GM23338 (cell line): Measurements from ENCODE around the gene HINT2. TPM values are rescaled to one million over a fixed set of nuclear protein-coding genes. Genes with fewer than 3 reads are reported as not detected.

Experiments used
- ATAC-seq: fragments of 200-7000 bp; cut with Tn5 transposase; 3 replicates; pipeline ENCODE4 v1.9.1; 2020
- DNase-seq: peaks from one replicate; pipeline ENCODE4 v3.0.0-alpha.2; 2015; ENCODE audit warnings: low spot score
- H2AFZ ChIP-seq: fragments of 200-600 bp; sonication (generic); 2 replicates; pipeline ENCODE4 v1.8.0; 2016; ENCODE audit warnings: antibody characterized with exemption, mild to moderate bottlenecking, moderate library complexity
- H3F3A ChIP-seq: fragments of 200-600 bp; sonication (generic); replicated peaks from 2 replicates; pipeline ENCODE4 v1.8.0; 2017; ENCODE audit warnings: antibody characterized with exemption, mixed run types, low read depth
- H3K27ac ChIP-seq: fragments of 200-600 bp; sonication (generic); 2 replicates; pipeline ENCODE4 v1.6.1; 2016; ENCODE audit warnings: low read depth
- H3K27me3 ChIP-seq: fragments of 200-600 bp; sonication (generic); 2 replicates; pipeline ENCODE4 v1.8.0; 2016; ENCODE audit warnings: mild to moderate bottlenecking, mixed run types, moderate library complexity; ENCODE audit not compliant: insufficient read depth
- H3K36me3 ChIP-seq: fragments of 200-600 bp; sonication (generic); 2 replicates; pipeline ENCODE4 v1.8.0; 2016; ENCODE audit warnings: mild to moderate bottlenecking; ENCODE audit not compliant: insufficient read depth
- H3K4me1 ChIP-seq: fragments of 200-600 bp; sonication (generic); 2 replicates; pipeline ENCODE4 v1.8.0; 2016; ENCODE audit warnings: mild to moderate bottlenecking, moderate library complexity; ENCODE audit not compliant: insufficient read depth
- H3K4me2 ChIP-seq: fragments of 200-600 bp; sonication (generic); 2 replicates; pipeline ENCODE4 v1.7.1; 2017; ENCODE audit warnings: mixed run types
- H3K4me3 ChIP-seq: fragments of 200-600 bp; sonication (generic); 2 replicates; pipeline ENCODE4 v1.6.1; 2016; ENCODE audit warnings: mixed run types
- H3K79me2 ChIP-seq: fragments of 200-600 bp; sonication (generic); replicated peaks from 2 replicates; pipeline ENCODE4 v1.8.0; 2017; ENCODE audit warnings: mild to moderate bottlenecking; ENCODE audit not compliant: insufficient read depth
- H3K9me2 ChIP-seq: fragments of 200-600 bp; sonication (generic); 2 replicates; pipeline ENCODE4 v1.8.0; 2017; ENCODE audit not compliant: insufficient read depth
- H4K20me1 ChIP-seq: fragments of 200-600 bp; sonication (generic); replicated peaks from 2 replicates; pipeline ENCODE4 v1.8.0; 2017; ENCODE audit warnings: mild to moderate bottlenecking; ENCODE audit not compliant: insufficient read depth
- H3K27ac Mint-ChIP-seq: 2 replicates; pipeline ENCODE4 v1.8.0; 2020; ENCODE audit warnings: inconsistent platforms, mild to moderate bottlenecking, moderate library complexity, mixed read lengths
- H3K27me3 Mint-ChIP-seq: 3 replicates; pipeline ENCODE4 v1.8.0; 2022; ENCODE audit warnings: low read depth, mild to moderate bottlenecking, moderate library complexity, mixed read lengths, inconsistent platforms; ENCODE audit not compliant: insufficient read depth, poor library complexity
- H3K36me3 Mint-ChIP-seq: 3 replicates; pipeline ENCODE4 v1.8.0; 2021; ENCODE audit warnings: low read depth, mild to moderate bottlenecking, inconsistent platforms, moderate library complexity, mixed read lengths
- H3K4me1 Mint-ChIP-seq: 3 replicates; pipeline ENCODE4 v1.8.0; 2020; ENCODE audit warnings: mild to moderate bottlenecking, inconsistent platforms, mixed read lengths
- H3K4me3 Mint-ChIP-seq: 3 replicates; pipeline ENCODE4 v1.8.0; 2021; ENCODE audit warnings: moderate library complexity, mild to moderate bottlenecking, inconsistent platforms, mixed read lengths
- H3K9me3 Mint-ChIP-seq: 3 replicates; pipeline ENCODE4 v1.8.0; 2020; ENCODE audit warnings: moderate library complexity, mild to moderate bottlenecking, inconsistent platforms, mixed read lengths
- CREB1 ChIP-seq: fragments of 250-450 bp; sonication (Bioruptor Pico); IDR thresholded peaks from 2 replicates; pipeline ENCODE4 v1.5.0; 2020; ENCODE audit warnings: low read depth, mild to moderate bottlenecking, moderate library complexity
- CTCF ChIP-seq, 2 experiments: fragments of 200-600 bp in 1 of 2; sonication (generic) in 1 of 2; conservative IDR thresholded peaks; 2 replicates each; pipeline versions ENCODE4 v1.5.1 to v1.6.1; 2016 to 2017; ENCODE audit warnings: antibody characterized with exemption in 2 of 2, low read depth in 2 of 2, mild to moderate bottlenecking in 2 of 2, moderate library complexity in 1 of 2
- ETS1 ChIP-seq: IDR thresholded peaks from 2 replicates; pipeline ENCODE4 v1.6.1; 2016; ENCODE audit warnings: antibody characterized with exemption
- EZH2 ChIP-seq: fragments of 200-600 bp; sonication (generic); IDR thresholded peaks from one replicate; pipeline ENCODE4 v1.8.0; 2017; ENCODE audit warnings: antibody characterized with exemption, mild to moderate bottlenecking, low read depth; ENCODE audit not compliant: unreplicated experiment
- NANOG ChIP-seq: IDR thresholded peaks from 2 replicates; pipeline ENCODE4 v1.6.1; 2016; ENCODE audit warnings: antibody characterized with exemption, borderline replicate concordance
- POLR2AphosphoS5 ChIP-seq: IDR thresholded peaks from 2 replicates; pipeline ENCODE4 v1.6.1; 2016; ENCODE audit warnings: antibody characterized with exemption, low read depth
- REST ChIP-seq: IDR thresholded peaks from one replicate; pipeline ENCODE4 v1.6.1; 2018; ENCODE audit warnings: antibody characterized with exemption; ENCODE audit not compliant: unreplicated experiment
- STAT1 ChIP-seq: IDR thresholded peaks from one replicate; pipeline ENCODE4 v1.6.1; 2016; ENCODE audit warnings: antibody characterized with exemption; ENCODE audit not compliant: unreplicated experiment
- ZNF331 ChIP-seq: fragments of 250-450 bp; sonication (Bioruptor Pico); IDR thresholded peaks from 2 replicates; pipeline ENCODE4 v1.5.0; 2020; ENCODE audit warnings: low read depth, mild to moderate bottlenecking, moderate library complexity
- ZNF462 ChIP-seq: fragments of 250-450 bp; sonication (Bioruptor Pico); IDR thresholded peaks from 2 replicates; pipeline ENCODE4 v1.5.0; 2020; ENCODE audit warnings: mild to moderate bottlenecking, moderate library complexity
- polyA plus RNA-seq: library from polyadenylated mRNA; unstranded; fragments of >200 nt; fragmentation: Nextera tagmentation; extraction: Ambion mirVana; gene quantifications from 2 replicates; pipeline ENCODE4 v1.2.1, GENCODE V29; 2016
- total RNA-seq: library from RNA; depleted of rRNA; stranded (reverse); fragments of >200 nt; shearing (Covaris generic); gene quantifications from 2 replicates; pipeline ENCODE4 v1.2.3, GENCODE V29; 2014

The HINT2 gene
- total and polyA plus RNA-seq, 2 experiments from 2014 or later, result 20.9 to 69.9 TPM

GRCh38 chr9:35811381-35812024, 3.3 kb downstream of the HINT2 start (continued):
- no peak for TF ChIP-seq CTCF (conservative IDR thresholded peaks at IDR 0.05; ENCODE audit: low read depth in 2 of 2)
- TF ChIP-seq STAT1, result no peak
- TF ChIP-seq NANOG, result no peak
- TF ChIP-seq REST, result no peak
- no peak for TF ChIP-seq EZH2
- no peak for TF ChIP-seq POLR2AphosphoS5
- TF ChIP-seq ETS1, result no peak
- TF ChIP-seq CREB1 (CRISPR knock-in tag), result no peak
- TF ChIP-seq ZNF331 (CRISPR knock-in tag), result no peak

- ATAC-seq (no peak), DNase-seq (no peak)
- Histone ChIP-seq H3K4me2 (no peak overlapping the region), H3K4me3 (no peak overlapping the region), H3F3A (peaks cover 6% of the 10 kb centered on the region), H3K36me3 (no peaks in the 10 kb centered on the region), H3K9me2 (no peaks in the 10 kb centered on the region; the same call in 1 of the 2 replicates), H3K79me2 (no peaks in the 10 kb centered on the region), H4K20me1 (no peaks in the 10 kb centered on the region), H3K4me1 (peaks cover 18% of the 10 kb centered on the region), H3K27me3 (no peaks in the 10 kb centered on the region), H3K27ac (no peak overlapping the region), H2AFZ (no peak overlapping the region)
- Mint-ChIP-seq H3K27me3 (peaks cover 12% of the 10 kb centered on the region), H3K36me3 (peaks cover 11% of the 10 kb centered on the region; the same call in 2 of the 3 replicates), H3K4me3 (no peak overlapping the region), H3K9me3 (no peaks in the 10 kb centered on the region), H3K27ac (no peak overlapping the region), H3K4me1 (peaks cover 22% of the 10 kb centered on the region)
- TF ChIP-seq ZNF462 (CRISPR knock-in tag) (no peak), CTCF (conservative IDR thresholded peaks at IDR 0.05; ENCODE audit: low read depth in 2 of 2) (no peak)
These were observed 4.7 kb downstream of the HINT2 start for GRCh38 chr9:35810122-35810521.
